ENCODE results near the gene SLC11A1. TPM values are rescaled to one million over a fixed set of nuclear protein-coding genes. Genes with fewer than 3 reads are reported as not detected.

SLC11A1 gene, protein sequence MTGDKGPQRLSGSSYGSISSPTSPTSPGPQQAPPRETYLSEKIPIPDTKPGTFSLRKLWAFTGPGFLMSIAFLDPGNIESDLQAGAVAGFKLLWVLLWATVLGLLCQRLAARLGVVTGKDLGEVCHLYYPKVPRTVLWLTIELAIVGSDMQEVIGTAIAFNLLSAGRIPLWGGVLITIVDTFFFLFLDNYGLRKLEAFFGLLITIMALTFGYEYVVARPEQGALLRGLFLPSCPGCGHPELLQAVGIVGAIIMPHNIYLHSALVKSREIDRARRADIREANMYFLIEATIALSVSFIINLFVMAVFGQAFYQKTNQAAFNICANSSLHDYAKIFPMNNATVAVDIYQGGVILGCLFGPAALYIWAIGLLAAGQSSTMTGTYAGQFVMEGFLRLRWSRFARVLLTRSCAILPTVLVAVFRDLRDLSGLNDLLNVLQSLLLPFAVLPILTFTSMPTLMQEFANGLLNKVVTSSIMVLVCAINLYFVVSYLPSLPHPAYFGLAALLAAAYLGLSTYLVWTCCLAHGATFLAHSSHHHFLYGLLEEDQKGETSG
- 0.18 and 0.29 TPM in 2 replicates for total RNA-seq

DNA sequence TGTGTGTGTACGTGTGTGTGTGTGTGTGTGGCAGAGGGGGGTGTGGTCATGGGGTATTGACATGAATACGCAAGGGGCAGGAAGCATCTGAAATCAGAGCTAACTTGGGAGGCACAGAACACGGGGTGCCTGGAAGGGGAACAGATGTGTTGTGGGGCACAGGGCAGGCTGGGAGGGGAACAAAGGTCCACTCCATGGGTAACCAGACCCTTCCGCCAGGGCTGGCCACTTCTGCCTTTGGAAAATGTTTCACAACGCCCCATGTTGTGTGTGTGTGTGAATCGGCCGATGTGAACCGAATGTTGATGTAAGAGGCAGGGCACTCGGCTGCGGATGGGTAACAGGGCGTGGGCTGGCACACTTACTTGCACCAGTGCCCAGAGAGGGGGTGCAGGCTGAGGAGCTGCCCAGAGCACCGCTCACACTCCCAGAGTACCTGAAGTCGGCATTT is at the start of gene SLC11A1:
TSS of gene SLC11A1 (plus strand) at position 358 of the 451 bp plus-strand sequence. CDS start 96 bp downstream, outside the sequence.

DNA sequence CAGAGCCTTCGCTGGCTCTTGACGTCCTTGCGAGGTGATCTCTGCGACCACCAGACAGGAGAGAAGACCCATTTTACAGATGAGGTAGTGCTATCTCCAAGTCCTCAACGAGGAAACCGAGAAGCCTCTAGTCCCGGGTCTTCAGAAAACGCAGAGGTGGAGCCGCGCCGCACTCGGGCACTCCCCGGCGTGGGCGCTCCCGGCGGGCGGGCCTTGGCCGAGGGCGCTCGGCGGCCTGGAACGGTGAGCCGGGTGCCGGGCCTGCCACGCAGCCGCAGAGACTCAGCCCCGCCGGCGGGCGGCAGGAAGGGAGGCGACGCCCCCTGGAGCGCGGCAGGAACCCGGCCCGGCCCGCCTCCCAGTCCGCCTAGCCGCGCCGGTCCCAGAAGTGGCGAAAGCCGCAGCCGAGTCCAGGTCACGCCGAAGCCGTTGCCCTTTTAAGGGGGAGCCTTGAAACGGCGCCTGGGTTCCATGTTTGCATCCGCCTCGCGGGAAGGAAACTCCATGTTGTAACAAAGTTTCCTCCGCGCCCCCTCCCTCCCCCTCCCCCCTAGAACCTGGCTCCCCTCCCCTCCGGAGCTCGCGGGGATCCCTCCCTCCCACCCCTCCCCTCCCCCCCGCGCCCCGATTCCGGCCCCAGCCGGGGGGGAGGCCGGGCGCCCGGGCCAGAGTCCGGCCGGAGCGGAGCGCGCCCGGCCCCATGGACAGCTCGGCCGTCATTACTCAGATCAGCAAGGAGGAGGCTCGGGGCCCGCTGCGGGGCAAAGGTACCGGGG is 17.5 kb downstream of the SLC11A1 start, which contains the start of gene CTDSP1:
TSS of gene CTDSP1 (plus strand) at position 478 of the 776 bp plus-strand sequence. CDS start at position 701, 223 bp downstream.

DNA sequence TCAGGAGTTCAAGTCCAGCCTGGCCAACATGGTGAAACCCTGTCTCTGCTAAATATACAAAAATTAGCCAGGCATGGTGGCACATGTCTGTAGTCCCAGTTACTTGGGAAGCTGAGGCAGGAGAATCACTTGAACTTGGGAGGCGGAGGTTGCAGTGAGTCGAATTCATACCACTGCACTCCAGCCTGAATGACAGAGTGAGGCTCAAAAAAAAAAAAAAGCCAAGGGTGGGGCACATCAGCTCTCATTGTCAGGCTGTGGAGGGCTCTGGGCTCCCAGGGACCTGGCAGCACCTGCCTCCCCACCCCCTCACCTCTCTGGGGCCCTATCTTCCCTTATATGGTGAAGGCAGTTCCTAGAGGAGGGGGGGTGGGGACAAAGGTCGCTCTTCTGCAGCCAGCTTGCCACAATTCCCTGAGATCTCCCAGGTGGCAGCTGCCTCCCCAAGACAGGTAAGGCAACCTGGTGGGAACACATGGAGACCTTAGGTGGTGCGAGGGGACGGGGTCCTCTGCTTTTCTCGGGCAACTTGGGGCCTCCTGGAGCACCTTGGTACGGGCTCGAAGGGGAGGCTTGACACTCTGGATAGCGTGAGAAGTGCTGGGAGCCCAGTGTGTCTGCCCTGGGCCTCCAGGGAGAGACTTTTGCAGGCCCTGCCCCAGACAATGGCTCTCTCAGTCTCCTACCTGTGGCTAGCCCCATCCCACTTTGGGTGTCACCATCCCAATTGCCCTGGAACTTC is 36.8 kb downstream of the SLC11A1 start, which contains the start of gene VIL1:
TSS of gene VIL1 (plus strand) at position 407 of the 742 bp plus-strand sequence. CDS start 4,656 bp downstream, outside the sequence.

Other genes with a start within 250 kb of the SLC11A1 start
- gene CXCR1, start 215.3 kb upstream of the SLC11A1 start, total RNA-seq: not detected in 2 replicates
- 668 and 714 TPM in 2 replicates for gene ARPC2, start 165.1 kb upstream of the SLC11A1 start, total RNA-seq
- gene GPBAR1, start 121.3 kb upstream of the SLC11A1 start, total RNA-seq: 0.53 TPM in 1 of 2 replicates, not detected in the other
- gene AAMP, start 112.1 kb upstream of the SLC11A1 start, total RNA-seq: 122 and 129 TPM in 2 replicates
- 56.2 and 61.1 TPM in 2 replicates for gene PNKD, start 111.8 kb upstream of the SLC11A1 start, total RNA-seq
- gene TMBIM1, start 89.8 kb upstream of the SLC11A1 start, total RNA-seq: 215 and 219 TPM in 2 replicates
- not detected in 2 replicates for gene CATIP, start 25.4 kb upstream of the SLC11A1 start, total RNA-seq
- gene CTDSP1, start 17.6 kb downstream of the SLC11A1 start, total RNA-seq: 67.0 and 84.8 TPM in 2 replicates
- not detected in 2 replicates for gene VIL1, start 36.9 kb downstream of the SLC11A1 start, total RNA-seq
- gene USP37, start 186.1 kb downstream of the SLC11A1 start, total RNA-seq: 2.0 and 8.5 TPM in 2 replicates
- gene CNOT9, start 186.6 kb downstream of the SLC11A1 start, total RNA-seq: 54.8 and 58.8 TPM in 2 replicates
- gene PLCD4, start 225.6 kb downstream of the SLC11A1 start, total RNA-seq: 0.29 and 0.35 TPM in 2 replicates